Activated CD4-positive, alpha-beta T cell treated with anti-CD3 and anti-CD28 coated beads, Interleukin-2, Interleukin-4, amounts not matched to agents 100 ng/mL and 50 ng/mL, durations not matched to agents 16 hours and 8 hours (primary cell): ENCODE results near the gene NPHP3.

Experiments
- DNase-seq: peaks from one replicate; pipeline ENCODE4 v3.0.0-alpha.2; 2020; ENCODE audit warnings: low spot score

The NPHP3 gene

DNA sequence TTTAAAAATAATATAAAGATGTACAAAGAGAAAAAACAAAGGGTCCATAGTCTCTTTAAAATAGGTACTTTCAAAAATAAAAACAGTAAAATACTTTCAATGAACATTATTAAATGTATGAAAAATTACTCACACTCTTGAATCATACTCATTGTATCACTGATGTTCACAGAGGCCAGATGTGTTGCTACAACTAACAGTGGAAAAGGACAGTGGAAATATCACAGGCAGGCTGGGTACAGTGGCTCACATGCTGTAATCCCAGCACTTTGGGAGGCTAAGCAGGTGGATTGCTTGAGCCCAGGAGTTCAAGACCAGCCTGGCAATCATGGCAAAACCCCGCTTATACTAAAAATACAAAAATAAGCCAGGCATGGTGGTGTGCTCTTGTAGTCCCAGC lies 26.8 kb downstream of the NPHP3 start:
- DNase-seq, result no peak

DNA sequence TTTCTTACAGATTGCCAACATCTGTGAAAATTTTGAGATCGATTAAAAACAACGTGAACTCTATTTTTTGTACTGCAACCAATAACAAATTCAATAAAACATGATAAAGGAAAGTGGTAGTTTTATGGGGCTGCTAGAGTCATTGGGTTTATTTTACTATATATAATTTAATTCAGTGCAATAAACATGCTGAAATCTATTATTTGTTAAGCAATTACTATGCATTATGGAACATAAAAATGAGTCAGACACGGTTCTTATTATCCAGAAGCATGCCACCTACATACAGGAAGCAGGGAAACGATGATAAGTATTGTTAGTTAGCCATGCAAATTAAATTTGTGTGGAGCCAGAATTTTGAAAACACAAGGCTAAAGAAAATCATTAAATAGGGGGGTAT lies 27.2 kb downstream of the NPHP3 start:
- DNase-seq, result no peak

DNA sequence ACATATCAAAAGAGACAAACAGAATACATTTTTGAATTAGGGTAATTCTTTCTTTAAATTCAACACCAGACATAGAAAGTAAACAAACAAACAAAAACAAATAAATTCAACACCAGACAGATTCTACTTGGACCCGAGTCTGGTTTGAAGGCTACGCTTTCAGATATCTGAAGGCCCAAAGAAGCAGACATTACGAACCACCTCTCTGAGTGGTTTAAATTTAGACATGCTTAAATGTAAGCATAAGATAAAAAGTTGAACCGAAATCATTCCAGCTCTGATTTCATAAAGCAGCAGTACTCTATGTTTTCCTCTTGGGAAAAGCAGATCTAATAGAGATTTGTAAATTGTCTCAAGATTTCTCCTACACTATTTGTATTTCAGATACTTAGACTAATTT lies 32.2 kb downstream of the NPHP3 start:
- DNase-seq, result no peak

DNA sequence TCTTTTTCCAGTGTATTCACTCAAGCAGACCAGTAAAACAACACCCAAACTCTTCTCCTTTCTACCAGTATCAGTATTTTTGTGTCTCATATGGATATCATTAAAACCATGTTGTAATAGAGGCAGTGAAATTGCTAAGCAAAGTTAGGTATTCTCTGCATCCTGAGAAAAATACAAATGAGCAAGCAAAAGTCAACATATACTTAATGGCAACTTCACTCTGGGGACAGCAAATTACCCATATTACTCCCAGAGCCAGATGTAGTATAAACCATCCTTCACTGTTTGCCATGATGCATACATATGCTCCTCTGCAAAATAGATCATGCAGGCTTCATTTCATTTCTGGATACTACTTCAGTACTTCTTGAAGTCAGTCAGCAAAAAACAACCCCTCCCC lies 40.0 kb downstream of the NPHP3 start:
- DNase-seq, result no peak

DNA sequence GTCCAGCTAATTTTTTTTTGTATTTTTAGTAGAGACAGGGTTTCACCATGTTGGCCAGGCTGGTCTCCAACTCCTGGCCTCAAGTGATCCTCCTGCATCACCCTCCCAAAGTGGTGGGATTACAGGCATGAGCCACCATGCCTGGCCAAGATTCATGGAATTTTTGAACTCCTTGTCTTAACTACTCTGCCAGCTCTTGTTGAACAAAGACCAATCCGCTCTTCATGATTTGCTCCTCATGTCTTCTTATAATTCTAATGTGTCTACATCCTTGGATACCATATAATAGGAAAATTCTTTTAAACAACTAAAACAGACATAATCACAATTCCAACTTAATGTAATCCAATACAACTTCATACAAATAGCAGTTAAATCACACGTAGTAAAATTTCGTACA lies 40.8 kb downstream of the NPHP3 start:
- no peak for DNase-seq

DNA sequence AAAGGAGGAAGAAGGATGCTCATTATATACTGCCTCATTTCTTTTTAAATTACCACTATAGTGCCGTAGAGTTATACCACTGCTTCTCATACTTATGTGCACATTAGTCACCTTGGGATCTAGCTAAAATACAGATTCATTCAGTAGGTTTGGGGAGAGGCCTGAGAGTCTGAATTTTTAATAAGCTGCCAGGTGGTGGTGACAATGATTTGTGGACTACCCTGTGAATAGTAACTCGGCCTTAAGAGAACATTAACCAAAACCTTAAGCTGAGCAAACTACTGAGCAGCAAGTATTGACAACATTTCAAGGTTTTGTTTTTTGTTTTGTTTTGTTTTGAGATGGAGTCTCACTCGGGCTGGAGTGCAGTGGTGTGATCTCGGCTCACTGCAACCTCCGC lies 42.3 kb downstream of the NPHP3 start:
- no peak for DNase-seq

DNA sequence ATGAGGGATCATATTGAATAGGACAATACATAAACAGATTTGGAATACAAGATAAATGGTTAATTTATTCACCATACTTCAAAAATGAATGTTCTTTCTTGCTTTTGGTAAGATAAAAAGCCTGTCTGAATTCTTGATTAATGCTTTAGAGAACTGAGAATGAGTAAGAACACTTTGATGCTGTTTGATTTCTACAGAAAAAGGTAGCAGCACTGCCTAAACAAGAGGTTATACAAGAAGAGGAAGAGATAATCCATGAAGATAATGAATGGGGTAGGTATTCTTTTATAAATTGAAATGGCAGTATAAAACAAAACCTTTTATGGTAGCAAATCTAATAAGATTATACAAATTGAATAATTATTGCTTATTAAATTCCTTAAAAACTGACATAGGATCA lies 46.8 kb downstream of the NPHP3 start:
- DNase-seq, result no peak

DNA sequence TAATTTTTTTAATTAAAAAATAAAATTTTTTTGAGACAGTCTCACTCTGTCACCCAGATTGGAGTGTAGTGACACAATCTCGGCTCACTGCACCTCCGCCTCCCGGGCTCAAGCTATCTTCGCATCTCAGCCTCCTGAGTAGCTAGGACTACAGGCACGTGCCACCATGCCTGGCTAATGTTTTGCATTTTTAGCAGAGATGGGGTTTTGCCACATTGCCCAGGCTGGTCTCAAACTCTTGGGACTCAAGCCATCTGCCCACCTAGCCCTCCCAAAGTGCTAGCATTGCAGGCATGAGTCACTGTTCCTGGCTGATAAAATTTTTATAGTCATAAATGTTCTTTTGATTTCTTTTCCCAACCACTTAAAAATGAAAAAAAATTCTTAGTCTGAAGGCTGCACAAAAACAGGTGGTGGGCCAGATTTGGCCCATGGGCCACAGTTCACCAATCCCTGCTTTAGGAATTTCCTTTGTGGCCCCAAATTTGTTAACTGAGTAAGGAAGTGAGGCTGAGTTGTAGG lies 52.9 kb downstream of the NPHP3 start:
- DNase-seq, result no peak

DNA sequence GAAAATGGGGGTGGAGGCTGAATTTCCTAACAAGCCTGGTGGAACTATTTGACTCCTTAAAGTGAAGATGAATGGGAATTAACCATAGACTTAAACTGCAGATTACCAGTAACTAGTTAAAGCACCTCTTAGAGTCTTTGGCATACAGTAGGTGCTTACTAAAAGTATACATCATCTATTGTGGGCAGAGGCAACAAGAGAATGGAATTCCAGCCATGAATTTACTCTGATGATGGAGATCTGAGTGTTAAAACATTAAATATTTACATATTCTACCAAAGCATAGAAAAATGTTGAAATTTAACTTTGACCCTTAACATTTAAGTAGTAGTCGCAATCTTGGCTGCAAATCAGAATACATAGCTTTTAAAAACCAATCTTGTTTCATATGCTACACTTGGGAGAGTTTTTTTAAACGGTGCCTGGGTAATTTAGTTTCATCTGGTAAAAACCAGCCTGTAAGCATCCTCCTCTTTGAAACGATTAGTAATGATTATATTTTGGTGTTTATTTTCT lies 56.9 kb downstream of the NPHP3 start:
- DNase-seq, result no peak

DNA sequence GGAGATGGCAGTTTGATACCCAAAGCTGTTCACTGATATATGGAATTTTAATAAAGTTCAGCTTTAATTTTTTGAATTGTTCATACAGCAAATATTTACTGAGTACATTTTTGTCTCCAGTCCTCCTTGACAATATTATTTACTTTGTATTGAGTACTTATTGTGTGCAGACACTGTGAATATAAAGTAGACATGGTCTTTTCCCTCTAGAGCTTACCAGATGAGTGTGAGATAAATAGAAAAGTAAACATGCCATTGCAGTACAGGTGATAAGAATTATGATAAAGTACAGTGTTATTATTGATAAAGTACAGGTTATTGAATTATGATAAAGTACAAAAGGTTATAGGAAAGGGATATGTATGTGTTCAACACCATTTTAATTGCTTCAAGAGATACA lies 60.0 kb downstream of the NPHP3 start:
- no peak for DNase-seq

DNA sequence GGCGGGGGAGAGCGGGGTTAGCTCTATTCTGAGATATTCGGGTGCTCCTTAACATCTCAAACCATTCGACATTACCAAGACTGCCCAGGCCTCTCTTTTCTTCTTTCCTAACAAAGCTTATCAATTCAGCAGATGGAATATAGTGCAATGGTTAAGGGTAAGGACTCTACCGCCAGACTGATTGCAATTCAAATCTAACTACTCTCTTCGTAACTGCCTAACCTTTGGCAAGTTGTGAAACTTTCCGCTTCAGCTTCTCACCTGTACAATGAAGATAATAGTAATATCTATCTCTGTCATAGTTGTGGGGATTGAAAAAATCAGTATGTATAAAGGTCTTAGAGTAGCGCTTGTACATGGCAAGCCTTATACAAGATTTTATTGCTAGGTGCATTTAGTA lies 61.1 kb downstream of the NPHP3 start:
- DNase-seq, result no peak

DNA sequence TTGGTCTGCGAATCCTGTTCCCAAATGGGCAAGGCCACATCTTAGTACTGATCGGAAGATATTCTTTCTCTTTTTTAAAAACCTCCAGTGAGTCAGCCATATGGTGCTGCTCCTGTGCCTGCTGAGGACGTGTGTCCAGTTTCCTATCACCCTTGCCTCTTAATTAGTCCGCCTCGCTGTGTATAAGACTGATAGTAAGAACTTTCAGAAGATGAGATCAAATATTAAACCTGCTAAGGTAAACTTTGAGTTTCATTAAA lies 61.5 kb downstream of the NPHP3 start:
- DNase-seq, result no peak

DNA sequence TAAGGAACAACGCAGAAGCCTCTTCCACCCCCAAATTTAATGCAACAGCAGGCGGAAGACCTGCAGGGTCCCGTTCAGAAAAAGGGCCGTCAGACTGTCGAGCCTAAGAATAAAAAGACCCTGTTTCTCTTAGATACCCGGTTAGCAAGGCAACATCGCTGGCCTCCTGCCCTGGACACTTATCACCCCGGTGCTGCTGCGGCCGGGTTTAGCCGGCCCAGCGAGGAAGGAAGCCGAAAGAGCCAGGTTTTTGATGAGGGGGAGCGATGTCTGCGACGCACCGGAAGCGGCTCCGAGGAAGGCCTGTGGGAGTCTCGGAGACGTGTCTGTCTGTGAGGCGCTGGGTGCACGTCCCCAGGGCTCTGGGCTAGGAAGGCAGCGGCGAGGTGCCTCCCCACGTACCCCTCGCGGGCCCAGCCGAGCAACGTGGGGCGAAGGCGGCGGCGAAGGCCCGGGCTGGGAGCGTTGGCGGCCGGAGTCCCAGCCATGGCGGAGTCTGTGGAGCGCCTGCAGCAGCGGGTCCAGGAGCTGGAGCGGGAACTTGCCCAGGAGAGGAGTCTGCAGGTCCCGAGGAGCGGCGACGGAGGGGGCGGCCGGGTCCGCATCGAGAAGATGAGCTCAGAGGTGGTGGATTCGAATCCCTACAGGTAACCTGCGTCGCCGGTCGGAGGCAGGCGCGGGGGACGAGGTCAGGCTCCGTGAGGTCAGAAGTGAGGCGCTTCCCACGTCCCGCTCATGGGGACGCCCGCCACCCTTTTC lies 62.0 kb downstream of the NPHP3 start, which contains the start of gene UBA5:
Gene UBA5 (plus strand): TSS at position 278 of the 759 bp plus-strand sequence. CDS start 209 bp downstream, at position 487.
- DNase-seq, result peak; percentile 71

DNA sequence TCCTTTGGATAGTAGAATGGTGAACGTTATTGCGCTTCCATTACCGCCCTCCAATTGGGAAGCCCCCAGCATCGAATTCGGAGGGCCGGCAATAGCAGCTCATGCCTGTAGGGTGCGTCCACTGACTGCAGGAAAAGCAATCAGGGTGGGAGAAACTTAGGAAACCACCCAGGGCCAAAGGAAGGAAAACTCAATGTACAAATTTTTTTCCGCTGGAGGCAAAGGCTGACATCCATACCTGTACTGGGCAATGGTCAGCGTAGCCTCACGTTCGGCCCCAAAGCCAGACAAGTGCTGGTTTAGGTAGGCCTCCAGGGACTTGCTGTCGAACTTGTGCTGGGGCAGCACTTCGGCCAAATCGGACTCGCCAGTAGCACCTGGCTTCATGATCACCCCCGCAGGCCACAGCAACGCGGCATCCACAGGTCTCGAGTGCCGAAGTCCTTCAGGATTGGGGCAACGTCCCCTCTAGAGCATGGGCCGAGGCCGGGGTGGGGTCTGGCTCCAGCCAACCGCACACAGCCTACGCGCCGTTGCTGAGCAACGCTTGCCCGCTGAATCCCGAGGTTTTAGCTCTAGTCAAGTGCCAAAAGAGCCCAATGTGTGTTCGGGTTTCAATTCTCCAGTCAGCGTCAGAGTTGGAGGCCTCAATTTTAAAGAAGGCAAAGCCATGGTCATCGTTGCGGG lies 62.7 kb downstream of the NPHP3 start, which contains the start of gene ACAD11:
Gene ACAD11 (minus strand): TSS at position 445 of the 687 bp plus-strand sequence. CDS start 58 bp downstream, at position 387.
- DNase-seq, result peak; percentile 41

DNA sequence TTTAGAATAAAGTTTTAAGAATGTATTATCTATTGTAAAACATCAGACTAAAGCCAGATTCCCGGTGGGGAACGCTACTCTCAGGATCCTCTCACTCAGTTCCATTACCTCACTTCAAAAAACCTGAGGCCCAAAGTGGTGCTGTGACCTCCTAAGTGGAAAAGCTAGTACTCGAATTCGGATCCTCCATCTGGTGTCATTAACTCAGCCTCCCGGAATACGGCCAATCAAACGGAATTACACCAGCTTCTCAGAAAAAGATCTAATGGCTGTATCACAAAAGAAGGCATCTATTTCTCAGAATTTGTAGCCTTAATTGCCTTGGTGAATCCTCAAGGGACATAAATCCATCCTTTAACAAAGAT lies 63.2 kb downstream of the NPHP3 start:
- DNase-seq, result no peak

DNA sequence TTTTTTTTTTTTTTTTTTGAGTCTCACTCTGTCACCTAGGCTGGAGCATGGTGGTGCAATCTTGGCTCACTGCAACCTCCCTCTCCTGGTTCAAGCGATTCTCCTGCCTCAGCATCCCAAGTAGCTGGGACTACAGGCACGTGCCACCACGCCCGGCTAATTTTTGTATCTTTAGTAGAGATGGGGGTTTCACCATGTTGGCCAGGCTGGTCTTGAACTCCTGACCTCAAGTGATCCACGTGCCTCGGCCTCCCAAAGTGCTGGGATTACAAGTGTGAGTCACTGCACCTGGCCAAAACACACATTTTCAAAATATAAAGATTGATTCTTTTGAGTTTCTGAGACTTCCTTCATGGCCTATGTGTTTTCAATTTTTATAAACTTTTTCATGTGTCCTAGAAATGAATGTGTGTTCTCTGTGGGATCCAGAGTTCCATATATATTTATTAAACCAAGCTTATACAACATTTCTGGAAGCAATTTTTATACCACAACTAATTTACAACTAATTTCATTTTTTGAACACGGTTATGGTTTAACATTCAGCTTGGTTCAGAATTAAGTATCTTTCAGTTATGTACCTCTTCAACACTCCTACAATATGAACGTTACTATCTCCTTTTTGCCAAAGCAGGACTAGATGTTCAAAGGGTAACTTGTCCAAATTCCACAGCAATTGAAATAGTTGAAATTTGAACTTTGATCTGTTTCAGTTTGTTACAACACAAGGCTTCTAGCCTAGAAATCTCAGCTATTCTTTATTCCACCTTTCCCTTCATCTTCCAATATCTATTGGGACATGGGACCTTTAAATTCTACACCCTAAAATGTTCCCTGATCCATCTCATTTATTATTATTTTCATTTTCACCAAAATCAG lies 64.1 kb downstream of the NPHP3 start:
- no peak for DNase-seq

DNA sequence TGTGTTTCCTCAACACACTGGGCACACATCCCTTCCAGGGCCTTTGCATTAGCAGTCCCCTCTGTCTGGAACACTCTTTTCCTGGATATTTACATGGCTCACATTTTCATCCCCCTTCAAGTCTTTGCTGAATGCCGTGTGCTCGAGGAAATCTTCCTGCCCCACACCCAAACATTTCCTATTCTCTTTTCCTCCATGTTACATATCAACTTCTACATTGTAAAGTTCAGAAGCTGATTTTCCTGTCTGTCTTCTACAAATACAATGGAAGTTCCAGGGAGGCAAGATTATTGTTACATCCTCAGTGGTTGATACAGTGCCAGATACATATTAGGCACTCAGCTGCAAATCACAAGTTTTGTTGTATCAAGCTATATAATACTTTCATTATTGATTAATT lies 66.7 kb downstream of the NPHP3 start:
- DNase-seq, result no peak

DNA sequence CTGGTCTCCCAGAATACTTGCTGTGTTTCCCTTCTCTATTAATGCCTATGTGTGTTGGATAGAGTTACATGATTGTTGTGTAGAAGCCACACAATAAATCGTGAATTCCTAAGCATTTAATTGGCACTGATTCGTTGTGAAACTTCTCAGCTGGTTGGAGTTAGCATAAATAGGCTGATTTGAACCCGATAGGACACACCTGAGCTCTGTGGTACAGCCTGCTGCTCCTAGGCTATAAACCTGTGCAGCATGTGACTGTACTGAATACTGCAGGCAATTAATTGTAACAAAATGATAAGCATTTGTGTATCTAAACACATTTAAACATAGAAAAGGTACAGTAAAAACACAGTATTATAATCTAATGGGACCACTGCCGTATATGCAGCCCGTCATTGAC lies 67.5 kb downstream of the NPHP3 start:
- DNase-seq, result no peak

DNA sequence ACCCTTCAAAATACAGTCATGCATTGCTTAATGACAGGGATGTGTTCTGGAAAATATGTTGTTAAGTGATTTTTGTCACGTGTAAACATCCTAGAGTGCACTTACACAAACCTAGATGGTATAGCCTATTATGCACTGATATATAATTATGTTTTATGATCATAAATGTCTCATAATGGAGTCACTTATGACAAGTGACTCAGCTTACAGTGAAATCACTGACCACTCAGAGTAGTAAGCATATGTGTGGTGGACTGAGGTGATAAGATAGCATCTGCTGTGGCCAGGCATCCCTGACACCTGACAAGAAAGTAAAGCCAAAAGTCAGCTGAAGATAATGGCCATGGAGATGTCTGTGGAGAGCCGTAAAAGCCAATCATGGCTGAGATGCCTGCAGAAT lies 68.0 kb downstream of the NPHP3 start:
- DNase-seq, result no peak

DNA sequence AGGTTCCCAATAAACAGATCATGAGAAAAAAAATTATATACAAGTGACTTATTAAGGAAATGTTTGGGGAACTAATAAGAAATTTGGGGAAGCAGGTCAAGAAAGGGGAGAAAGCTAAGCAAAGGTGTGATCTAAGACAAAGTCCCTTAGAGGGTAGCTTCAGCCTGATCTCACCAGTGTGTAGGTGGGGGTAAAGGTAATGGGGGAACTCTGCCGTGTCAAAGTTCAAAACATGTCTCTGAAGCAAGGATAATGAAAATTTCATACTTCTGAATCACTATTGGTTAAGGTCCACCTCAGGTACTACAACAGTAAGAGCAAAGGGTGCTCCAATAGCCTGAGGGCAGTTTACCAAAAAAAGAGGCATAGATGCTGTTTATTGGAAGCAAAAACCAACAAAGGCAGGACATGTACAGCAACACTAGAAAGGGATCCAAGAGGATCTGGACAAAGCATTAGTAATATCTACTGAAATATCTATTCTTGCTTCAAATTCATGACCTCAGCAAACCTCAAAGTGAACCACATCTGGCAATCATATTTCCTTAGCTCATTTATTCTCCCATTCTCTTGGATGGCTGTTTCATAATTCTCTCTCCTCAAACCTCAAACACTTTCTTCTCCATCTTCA lies 69.5 kb downstream of the NPHP3 start:
- DNase-seq, result no peak

DNA sequence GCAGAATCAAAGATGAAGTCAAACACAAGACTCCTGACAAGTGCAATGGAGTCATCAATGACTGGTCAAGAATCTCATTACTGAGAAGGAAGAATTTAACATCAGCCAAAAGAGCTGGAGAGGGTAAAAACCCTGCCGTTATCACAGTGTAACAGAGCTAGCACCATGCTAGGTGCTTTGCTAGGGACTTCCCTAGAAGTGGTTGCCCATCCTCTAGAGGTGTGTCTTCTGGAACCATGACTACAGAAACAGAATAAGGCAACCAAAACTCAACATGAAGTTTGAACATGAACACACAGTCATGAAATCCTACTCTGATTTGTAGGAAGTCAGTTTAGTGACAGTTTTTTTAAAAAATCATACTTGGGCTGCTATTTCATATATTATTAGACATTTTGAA lies 72.1 kb downstream of the NPHP3 start:
- no peak for DNase-seq

DNA sequence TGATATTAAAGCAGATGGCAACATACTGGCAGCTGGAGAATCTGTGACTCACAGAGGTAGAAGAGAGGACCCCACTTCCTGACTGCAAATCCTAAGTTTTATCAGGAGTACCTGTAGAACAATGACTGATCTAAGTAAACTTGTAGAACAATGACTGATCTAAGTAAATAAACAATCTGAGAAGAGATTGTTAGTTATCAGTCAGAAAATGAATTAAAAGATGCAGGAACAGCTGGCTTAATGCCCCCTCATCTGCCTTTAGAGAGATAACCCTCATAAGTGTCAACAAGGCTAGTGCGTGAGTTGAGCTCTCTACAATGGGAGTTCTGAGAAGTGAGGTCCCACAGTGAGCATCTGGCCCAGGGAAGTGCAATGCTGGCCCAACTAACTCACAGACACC lies 77.2 kb downstream of the NPHP3 start:
- DNase-seq, result no peak
